Breast epithelium (tissue), 3 donors: Measurements from ENCODE around the gene FRMD4A.

Experiments used
- CTCF ChIP-seq, 3 donors: fragments of 450-650 bp; IDR thresholded peaks; one replicate each; pipeline ENCODE4 v1.5.1; 2016 to 2017; ENCODE audit warnings: antibody characterized with exemption in 3 of 3, mild to moderate bottlenecking in 3 of 3, moderate library complexity in 3 of 3
- POLR2A ChIP-seq: fragments of 450-650 bp; IDR thresholded peaks from one replicate; pipeline ENCODE4 v1.6.1; 2016; ENCODE audit warnings: antibody characterized with exemption, mild to moderate bottlenecking, moderate library complexity
- POLR2AphosphoS5 ChIP-seq, 3 donors: sonication (generic); formaldehyde crosslinking; IDR thresholded peaks; one replicate each; pipeline ENCODE4 v1.6.1; 2017; ENCODE audit warnings: antibody characterized with exemption in 3 of 3

GRCh38 chr10:14219411-14219810 lies 111.3 kb downstream of the FRMD4A start:
- TF ChIP-seq POLR2A (no peak), CTCF (IDR thresholded peaks at IDR 0.05) (no peak), POLR2AphosphoS5 (IDR thresholded peaks at IDR 0.05) (no peak)
